ELR (cell line): Measurements from ENCODE around the gene KRTAP21-2.
"Not testable (repeated sequence)": the region's sequence is repeated elsewhere in the genome, so short reads cannot be mapped to it uniquely, and the experiment has no call there.

Source experiments
- DNase-seq: peaks from one replicate; pipeline ENCODE4 v3.0.0-alpha.2; 2015; ENCODE audit warnings: low read depth

Gene KRTAP21-2

DNA sequence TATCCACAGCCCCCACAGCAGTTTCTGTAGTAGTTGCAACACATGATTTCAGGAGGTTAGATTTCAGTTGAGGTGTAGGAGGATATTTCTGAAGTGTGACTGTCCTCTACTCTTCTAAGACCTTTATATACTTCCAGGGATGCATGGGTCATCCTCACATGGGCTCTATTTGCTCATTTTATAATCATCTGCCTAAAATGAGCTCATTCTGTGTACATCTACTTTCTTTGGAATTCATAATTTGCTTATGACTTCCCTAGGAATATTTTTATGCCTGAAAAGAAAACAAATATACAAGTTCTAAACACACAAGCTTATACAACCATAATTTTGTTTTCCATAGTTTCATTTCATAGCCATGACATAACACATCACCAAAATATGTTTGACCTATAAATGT, at the start of gene KRTAP21-2:
TSS of gene KRTAP21-2 (minus strand) at position 101 of the 400 bp plus-strand sequence. CDS start at position 44, 57 bp downstream.
- DNase-seq = no peak

DNA sequence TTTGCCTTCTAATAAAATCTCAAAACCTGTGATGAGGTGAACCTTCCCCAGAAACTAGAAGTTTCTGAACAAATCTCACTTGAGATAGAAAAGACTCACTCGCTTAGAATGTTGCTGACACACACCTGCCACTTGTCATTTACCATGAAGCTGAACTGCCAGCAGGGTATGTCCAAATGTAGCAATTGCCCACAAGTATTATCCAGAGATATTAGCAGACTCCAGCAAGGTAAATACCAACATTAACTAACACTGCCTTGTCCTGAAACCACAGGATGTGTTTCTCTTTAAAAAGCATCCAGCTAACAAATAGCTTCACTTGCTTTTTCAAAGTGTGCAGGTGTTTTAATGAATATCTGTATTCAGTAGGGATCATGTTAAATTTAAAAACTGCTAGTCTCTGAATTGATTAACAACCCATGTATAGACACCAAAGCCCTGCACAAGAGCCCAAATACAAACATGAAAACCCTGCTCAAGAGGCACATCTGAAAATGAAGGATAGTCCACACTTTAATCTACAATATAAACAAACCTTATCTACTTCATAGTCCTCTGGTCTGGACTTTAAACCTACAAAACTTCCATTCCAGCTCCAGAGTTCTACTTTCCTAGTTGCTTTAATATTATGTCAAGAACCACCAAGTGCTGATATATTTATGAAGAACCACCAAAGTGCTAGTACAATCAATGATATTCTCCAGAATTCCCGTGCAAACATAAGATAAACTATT, 46.7 kb upstream of the KRTAP21-2 start:
- no peak for DNase-seq

DNA sequence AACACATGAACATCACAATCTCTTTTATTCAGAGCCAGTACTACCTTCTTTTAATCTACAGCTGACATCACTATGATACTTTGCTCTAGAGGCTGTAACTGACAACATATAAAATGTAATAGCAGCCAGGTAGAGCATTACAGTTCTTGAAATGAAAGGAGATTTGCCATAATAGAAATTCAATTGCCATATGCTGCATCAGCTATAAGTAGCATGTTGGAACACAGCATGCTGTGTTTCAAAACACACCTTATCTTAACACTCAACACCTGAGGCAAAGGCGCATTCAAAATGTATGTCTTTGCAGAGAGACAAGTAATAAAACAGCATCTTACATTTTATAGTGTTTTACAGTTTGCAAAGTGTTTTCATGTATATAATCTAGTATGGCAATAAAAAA, 32.2 kb upstream of the KRTAP21-2 start:
- no peak for DNase-seq

DNA sequence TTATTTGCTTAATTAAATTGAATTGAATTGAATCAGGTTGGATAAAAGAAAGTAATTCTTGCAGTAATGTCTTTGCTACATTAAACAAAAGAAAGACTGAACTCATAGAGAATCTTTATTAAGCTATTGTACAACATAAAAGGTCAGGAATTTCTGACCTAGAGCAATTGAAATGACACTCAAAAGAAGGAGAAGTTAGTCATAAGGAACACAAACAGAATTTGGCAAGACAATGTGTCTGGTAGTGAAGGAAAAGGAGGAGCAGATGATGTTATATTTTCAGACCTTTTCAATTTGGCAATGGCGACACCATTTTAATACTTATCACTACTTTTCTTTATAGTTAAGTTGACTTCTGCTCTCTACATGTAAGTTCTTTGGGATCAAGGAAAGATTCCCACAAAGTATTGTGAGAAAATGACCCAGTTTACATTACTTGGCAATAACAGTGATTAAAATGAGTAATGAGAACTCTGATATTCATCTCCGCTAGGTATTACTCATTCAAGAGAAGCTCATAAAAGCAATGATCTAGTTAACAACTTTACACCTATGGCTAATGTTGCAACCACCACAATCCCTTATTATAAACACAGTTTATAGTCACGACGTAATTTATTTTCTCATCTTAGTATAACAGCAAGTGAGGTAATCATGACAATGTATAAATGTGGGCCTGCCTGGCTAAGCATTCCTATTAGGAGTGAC, 22.8 kb upstream of the KRTAP21-2 start:
- no peak for DNase-seq

DNA sequence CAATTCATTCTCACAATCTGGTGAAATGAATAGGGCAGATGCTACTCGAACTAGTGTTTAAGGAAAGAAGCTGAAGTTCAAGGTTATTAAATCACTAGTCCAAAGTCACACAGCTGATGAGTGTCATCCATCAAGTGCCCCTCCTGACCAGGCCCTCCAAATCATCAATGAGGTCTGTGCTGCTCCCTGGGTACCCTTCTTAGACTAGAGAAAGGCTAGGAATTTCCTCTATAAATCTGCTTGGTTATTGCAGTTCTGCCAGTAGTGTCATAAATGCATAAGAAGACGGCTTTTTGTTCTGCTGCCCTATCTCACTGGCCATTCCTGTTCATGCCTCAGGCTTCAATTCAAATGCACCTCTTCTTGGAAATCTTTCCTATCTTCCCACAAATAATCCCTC, 13.7 kb upstream of the KRTAP21-2 start:
- DNase-seq = no peak

DNA sequence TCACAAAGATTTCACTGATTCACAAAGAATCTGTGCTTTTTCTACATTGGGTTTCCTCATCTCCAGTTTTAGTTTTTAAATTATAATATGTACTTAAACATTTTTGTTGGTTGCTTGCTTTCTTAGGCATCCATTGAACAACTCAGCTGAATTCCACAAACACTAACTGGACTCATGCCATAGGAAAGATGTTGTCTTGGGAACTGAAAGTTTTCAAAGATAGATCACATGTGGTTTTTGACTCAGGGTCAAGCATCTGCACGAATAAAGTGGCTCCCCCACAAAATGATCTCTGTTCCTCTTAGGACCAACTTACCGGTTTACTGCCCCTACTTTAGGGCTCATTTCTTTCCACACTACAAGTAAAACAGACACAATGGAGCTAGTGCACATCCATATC, 11.2 kb upstream of the KRTAP21-2 start:
- DNase-seq = no peak

DNA sequence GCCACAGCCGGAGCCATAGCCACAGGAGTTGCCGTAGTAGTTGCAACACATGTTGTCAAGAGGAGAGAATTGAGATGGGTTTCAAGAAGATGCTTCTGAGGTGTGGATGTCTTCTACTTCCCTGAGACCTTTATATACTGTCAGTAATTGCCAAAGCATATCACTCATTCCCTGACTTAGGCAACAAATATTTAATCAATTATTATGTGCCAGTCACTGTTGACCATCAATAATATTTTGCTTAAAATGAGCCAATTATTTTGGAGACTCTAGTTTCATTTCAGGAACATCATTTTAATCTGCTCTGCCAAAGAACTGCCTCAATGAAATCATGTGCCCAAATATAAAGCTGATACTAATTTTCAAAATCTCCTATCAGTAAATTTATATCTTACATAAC, 8.3 kb upstream of the KRTAP21-2 start, which contains the start of gene KRTAP21-1:
TSS of gene KRTAP21-1 (minus strand) at position 101 of the 400 bp plus-strand sequence. CDS start at position 51, 50 bp downstream.
- not testable (repeated sequence) for DNase-seq

DNA sequence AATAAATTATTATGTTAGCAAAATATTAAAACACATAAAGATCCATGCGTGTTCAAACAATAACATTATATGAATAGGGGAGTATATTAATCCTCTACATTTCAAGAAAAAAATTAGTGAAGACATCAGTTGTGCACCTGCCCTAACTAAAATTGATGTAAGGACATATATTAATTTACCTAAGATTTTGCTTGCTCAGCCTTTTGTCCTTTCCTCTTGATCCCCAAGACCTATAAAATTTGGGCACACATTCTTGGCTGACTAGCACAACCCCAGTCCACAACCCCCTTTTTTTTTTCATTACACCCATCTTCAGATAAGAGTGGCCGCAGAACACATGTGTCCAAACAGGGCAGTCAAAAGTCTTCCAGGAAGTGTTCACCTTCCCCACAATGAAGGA, 6.6 kb downstream of the KRTAP21-2 start:
- DNase-seq = no peak

DNA sequence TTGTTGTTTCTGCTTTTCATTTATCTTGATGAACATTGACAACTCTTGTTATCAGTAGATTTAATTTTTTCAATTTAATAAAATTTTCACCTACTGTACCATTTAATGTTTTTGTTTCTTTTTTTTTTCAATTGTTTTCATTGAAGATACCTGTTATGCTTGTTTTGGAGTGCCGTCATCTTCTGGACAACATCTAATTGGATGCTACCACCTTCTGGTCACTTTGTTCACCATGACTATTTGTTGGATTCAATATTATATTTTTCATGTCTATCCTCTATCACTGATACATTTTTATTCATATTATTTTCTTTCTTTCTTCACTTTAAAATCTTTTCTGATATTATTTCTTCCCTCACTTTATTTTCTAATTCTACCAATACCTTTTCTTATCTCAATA, 14.0 kb downstream of the KRTAP21-2 start:
- no peak for DNase-seq

DNA sequence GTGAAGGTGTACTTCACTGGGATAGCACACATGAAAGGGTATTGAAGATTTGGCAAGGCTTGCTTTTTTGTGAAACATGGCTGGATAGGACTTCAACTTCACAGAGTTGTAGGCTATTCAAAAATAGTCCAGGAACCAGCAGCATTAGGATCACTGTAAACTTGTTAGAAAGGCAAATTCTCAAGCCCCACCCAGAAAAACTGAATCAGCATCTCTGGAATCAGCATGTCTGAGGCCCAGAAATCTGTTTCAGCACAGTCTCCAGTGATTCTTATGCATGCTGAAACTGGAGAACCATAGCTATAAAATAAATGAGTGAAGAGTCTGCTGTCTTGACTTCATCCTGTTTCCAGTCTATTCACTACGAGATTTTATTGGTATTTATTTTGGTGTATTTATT, 20.3 kb downstream of the KRTAP21-2 start:
- no peak for DNase-seq

DNA sequence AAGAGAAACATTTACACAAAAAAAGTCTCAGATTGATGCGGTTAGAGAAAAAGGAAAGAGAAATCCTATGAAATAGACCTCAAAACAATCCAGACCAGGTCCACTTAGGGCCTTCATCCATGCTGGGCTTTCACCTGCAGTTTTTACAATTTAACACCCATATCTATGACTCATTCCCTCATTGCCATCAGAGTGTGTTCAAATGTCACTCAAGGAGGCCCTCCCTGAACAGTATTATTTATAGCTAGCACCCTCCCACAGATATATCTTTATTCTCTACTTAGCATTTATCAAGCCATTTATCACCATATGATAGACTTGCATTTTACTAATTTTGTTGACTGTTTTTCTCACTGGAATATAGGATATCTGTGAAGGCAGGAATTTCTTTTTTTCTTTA, 27.7 kb downstream of the KRTAP21-2 start:
- DNase-seq = no peak

DNA sequence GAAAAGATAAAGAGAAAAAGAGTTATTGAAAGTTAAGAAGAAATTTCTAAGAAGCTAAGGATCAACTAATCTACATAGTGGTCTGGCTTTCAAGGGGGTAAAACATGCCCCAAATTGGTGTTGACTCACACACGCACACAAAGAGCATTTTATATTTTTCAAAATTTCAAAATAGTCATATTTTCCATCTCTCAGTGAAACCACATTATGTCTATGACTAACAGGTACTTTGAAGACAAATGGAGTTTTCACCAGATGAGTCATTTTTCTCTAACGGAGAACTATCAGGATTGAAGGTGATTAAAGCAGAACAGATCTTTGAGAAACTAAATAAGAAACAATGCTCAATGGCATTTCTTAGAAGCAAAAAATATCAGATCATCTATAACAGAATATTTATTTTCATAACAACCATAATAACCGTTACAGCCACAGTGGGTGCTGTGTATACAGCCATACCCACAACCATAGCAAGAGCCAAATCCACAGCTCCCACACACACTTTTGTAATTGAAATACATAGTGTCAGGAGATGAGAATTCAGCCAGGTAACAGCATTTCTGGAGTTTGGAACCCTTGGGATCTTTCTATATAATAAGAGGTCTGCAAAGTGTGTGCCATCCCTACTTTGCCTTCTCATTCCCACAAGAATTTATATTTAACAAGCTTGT, 28.7 kb downstream of the KRTAP21-2 start, which contains the start of gene KRTAP21-3:
TSS of gene KRTAP21-3 (minus strand) at position 539 of the 671 bp plus-strand sequence. CDS start at position 521, 18 bp downstream.
- no peak for DNase-seq

DNA sequence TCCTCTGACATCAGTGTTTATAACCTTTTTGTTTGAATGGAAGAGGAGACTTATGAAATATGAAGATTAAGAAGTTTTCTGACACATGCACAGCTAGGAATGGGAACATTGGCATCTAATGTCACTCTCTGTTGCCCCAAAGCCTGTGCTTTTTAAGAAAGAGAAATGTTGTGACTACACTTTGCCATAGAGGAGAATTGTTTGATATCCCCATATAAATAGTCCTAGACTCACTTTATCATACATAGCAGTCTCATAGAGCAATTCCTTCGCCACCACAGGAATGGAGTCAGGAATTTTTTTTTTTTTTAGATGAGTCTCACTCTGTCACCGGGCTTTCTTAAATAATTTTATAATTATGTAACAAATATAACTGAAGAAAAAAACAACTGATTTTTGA, 30.0 kb downstream of the KRTAP21-2 start:
- no peak for DNase-seq

DNA sequence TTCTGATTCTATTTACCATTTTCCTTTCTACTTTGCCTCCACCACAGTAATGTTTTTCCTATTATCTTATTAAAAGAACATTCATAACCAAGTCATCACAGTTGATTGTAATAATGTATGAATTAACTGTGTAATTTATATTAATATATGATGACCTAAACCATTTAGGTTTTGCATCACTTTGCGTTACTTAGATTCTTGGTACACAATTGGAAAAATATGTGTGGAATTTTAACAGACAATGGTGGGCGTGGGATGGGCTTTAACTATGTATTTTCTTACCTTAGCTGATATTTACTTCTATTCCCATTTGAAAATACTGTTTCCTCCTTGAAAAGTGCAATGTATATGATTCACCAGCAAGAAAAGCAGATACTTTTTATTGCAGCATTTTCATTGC, 32.1 kb downstream of the KRTAP21-2 start:
- DNase-seq = no peak

DNA sequence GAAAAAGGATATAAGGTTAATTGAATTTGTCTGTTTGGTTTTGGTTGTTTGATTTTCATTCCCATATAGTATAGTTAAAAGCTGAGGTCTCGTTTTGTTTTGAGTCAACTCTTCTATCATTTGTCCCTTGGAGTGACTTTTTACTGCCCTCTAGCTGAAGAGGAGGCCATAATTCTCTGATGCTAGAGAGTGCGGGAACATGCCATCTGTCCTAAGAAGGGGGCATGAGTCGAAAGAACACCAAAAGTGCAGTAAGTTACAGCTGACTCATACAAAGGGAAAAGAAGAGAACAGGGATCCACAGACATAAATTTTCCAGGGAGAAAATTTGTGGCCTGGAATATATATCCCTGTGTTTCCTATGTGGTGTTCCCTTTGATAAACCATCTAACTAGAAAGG, 32.6 kb downstream of the KRTAP21-2 start:
- no peak for DNase-seq

DNA sequence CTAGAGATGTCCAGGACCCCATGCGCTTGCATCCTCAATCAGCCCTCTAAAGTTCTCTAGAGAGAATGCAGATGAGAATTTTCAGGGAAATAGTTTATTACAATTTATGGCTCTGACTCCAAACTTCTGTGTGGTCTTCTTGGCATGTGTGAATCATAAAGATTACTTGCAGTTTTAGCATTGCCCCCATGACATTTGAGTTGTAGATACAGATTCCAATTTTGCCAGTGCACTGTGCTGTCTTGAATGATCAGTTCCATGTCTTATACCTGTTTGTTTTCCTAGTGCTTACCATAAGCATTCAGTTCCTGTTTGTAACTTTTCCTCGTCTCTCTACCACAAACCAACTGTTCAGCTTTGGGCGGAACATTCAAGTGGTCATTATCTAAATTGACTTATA, 33.3 kb downstream of the KRTAP21-2 start:
- DNase-seq = no peak

DNA sequence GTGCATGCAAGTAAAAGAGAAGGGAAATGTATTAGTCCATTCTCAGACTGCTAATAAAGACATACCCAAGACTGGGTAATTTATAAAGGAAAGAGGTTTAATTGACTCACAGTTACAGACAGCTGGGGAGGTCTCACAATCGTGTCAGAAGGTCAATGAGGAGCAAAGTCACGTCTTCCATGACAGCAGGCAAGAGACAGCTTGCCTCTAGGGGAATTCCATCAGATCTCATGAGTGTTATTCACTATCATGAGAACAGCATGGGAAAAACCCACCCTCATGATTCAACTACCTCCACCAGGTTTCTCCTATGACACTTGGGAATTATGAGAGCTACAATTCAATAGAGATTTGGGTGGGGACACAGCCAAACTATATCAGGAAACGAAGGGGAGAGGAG, 36.6 kb downstream of the KRTAP21-2 start:
- no peak for DNase-seq

DNA sequence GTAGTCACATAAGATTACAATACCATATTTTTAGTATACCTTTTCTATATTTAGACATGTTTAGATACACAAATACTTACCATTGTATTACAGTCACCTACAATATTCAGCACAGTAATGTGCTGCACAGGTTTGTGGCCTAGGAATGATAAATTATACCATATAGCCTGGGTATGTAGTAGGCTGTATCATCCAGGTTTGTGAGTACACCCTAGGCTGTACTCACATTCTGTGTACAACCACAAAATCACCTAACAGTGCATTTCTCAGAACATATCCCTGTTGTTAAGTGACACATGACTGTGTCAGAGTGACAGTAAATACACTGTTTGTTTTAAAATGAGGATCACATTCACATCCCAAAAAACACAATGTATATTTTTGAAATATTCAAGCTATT, 39.6 kb downstream of the KRTAP21-2 start:
- DNase-seq = no peak
